Neural progenitor cell (in vitro differentiated cells): Measurements from ENCODE around the gene FSTL4. TPM values are rescaled to one million over a fixed set of nuclear protein-coding genes. Genes with fewer than 3 reads are reported as not detected.
"Not testable (repeated sequence)": the region's sequence is repeated elsewhere in the genome, so short reads cannot be mapped to it uniquely, and the experiment has no call there.

Source experiments
- DNase-seq: peaks from one replicate; pipeline ENCODE4 v3.0.0-alpha.2; 2016; ENCODE audit warnings: low spot score
- H2AFZ ChIP-seq: fragments of 200-600 bp; sonication (generic); replicated peaks from 2 replicates; pipeline ENCODE4 v1.6.1; 2016; ENCODE audit warnings: antibody characterized with exemption
- H3F3A ChIP-seq: fragments of 200-600 bp; sonication (generic); 2 replicates; pipeline ENCODE4 v1.6.1; 2016; ENCODE audit warnings: antibody characterized with exemption, low read depth
- H3K27ac ChIP-seq: fragments of 200-600 bp; sonication (generic); 2 replicates; pipeline ENCODE4 v1.5.1; 2016; ENCODE audit warnings: mild to moderate bottlenecking
- H3K27me3 ChIP-seq: fragments of 200-600 bp; sonication (generic); 2 replicates; pipeline ENCODE4 v1.6.1; 2016; ENCODE audit warnings: mild to moderate bottlenecking, moderate library complexity
- H3K36me3 ChIP-seq: fragments of 200-600 bp; sonication (generic); 2 replicates; pipeline ENCODE4 v1.5.1; 2016
- H3K4me1 ChIP-seq: fragments of 200-600 bp; sonication (generic); 2 replicates; pipeline ENCODE4 v1.6.1; 2016; ENCODE audit warnings: mixed run types
- H3K4me2 ChIP-seq: fragments of 200-600 bp; sonication (generic); 2 replicates; pipeline ENCODE4 v1.6.1; 2016
- H3K4me3 ChIP-seq: fragments of 200-600 bp; sonication (generic); 2 replicates; pipeline ENCODE4 v1.5.1; 2016
- H3K79me2 ChIP-seq: fragments of 200-600 bp; sonication (generic); 2 replicates; pipeline ENCODE4 v1.6.1; 2016; ENCODE audit warnings: low read depth
- H3K9ac ChIP-seq: fragments of 200-600 bp; sonication (generic); 2 replicates; pipeline ENCODE4 v1.6.1; 2016
- H3K9me3 ChIP-seq: fragments of 200-600 bp; sonication (generic); 2 replicates; pipeline ENCODE4 v1.5.1; 2016; ENCODE audit warnings: low read depth
- H4K20me1 ChIP-seq: fragments of 200-600 bp; sonication (generic); 2 replicates; pipeline ENCODE4 v1.6.1; 2016; ENCODE audit warnings: low read depth
- H3K27ac Mint-ChIP-seq: 3 replicates; pipeline ENCODE4 v1.8.0; 2021; ENCODE audit warnings: mixed read lengths
- H3K27me3 Mint-ChIP-seq: 2 replicates; pipeline ENCODE4 v1.8.0; 2022; ENCODE audit warnings: low read depth, mild to moderate bottlenecking, inconsistent platforms, moderate library complexity, mixed read lengths; ENCODE audit not compliant: insufficient read depth
- H3K36me3 Mint-ChIP-seq: 3 replicates; pipeline ENCODE4 v1.8.0; 2021; ENCODE audit warnings: mixed read lengths
- H3K4me1 Mint-ChIP-seq: 3 replicates; pipeline ENCODE4 v1.8.0; 2021; ENCODE audit warnings: mixed read lengths
- H3K4me3 Mint-ChIP-seq: 3 replicates; pipeline ENCODE4 v1.8.0; 2021; ENCODE audit warnings: mild to moderate bottlenecking, moderate library complexity, mixed read lengths
- H3K9me3 Mint-ChIP-seq: 3 replicates; pipeline ENCODE4 v1.8.0; 2020; ENCODE audit warnings: mixed read lengths
- CTCF ChIP-seq: fragments of 200-600 bp; sonication (generic); IDR thresholded peaks from 2 replicates; pipeline ENCODE4 v1.5.1; 2017; ENCODE audit warnings: antibody characterized with exemption, mild to moderate bottlenecking
- EZH2 ChIP-seq: fragments of 200-600 bp; sonication (generic); IDR thresholded peaks from 2 replicates; pipeline ENCODE4 v1.6.1; 2017; ENCODE audit warnings: antibody characterized with exemption, mild to moderate bottlenecking, moderate library complexity
- EZH2phosphoT487 ChIP-seq: fragments of 200-600 bp; sonication (generic); IDR thresholded peaks from 2 replicates; pipeline ENCODE4 v1.6.1; 2017; ENCODE audit warnings: antibody characterized with exemption
- total RNA-seq: library from RNA; depleted of rRNA; stranded (reverse); fragments of >200 nt; gene quantifications from 2 replicates; pipeline ENCODE4 v1.2.3, GENCODE V29; 2015; ENCODE audit warnings: low replicate concordance

The FSTL4 gene
- total RNA-seq, 1 donor from 2014 or later, result 0.95 TPM

GRCh38 chr5:133220851-133221674 lies 391.3 kb downstream of the FSTL4 start:
- H3K27ac Mint-ChIP-seq, result no peak overlapping the region
- H3K4me3 Mint-ChIP-seq, result no peak overlapping the region
- no peak for TF ChIP-seq EZH2
- TF ChIP-seq CTCF, result no peak
- no peak for TF ChIP-seq EZH2phosphoT487
- Histone ChIP-seq H2AFZ (no peak overlapping the region), H3K27ac (no peak overlapping the region), H3K4me2 (no peak overlapping the region), H3K4me1 (peaks cover 18% of the 10 kb centered on the region), H3K27me3 (no peaks in the 10 kb centered on the region), H3K36me3 (no peaks in the 10 kb centered on the region), H3K9ac (no peak overlapping the region), H3F3A (peaks cover 10% of the 10 kb centered on the region), H4K20me1 (no peaks in the 10 kb centered on the region), H3K9me3 (no peaks in the 10 kb centered on the region), H3K79me2 (no peaks in the 10 kb centered on the region), H3K4me3 (no peak overlapping the region)
- peaks cover 2% of the 10 kb centered on the region for H3K27me3 Mint-ChIP-seq
- H3K4me1 Mint-ChIP-seq, result peaks cover 17% of the 10 kb centered on the region
- no peaks in the 10 kb centered on the region for H3K36me3 Mint-ChIP-seq
- no peaks in the 10 kb centered on the region for H3K9me3 Mint-ChIP-seq
- DNase-seq, result no peak

- no peak overlapping the region for H3K9ac ChIP-seq
- H3K9me3 ChIP-seq, result no peaks in the 10 kb centered on the region
- Mint-ChIP-seq H3K27ac (no peak overlapping the region), H3K9me3 (no peaks in the 10 kb centered on the region), H3K36me3 (no peaks in the 10 kb centered on the region), H3K4me3 (no peak overlapping the region), H3K4me1 (peaks cover 17% of the 10 kb centered on the region), H3K27me3 (peaks cover 2% of the 10 kb centered on the region)
- H3K79me2 ChIP-seq, result no peaks in the 10 kb centered on the region
- DNase-seq, result no peak
- H4K20me1 ChIP-seq, result no peaks in the 10 kb centered on the region
- H3K4me2 ChIP-seq, result no peak overlapping the region
- H3K4me1 ChIP-seq, result peaks cover 18% of the 10 kb centered on the region
- peaks cover 10% of the 10 kb centered on the region for H3F3A ChIP-seq
- H2AFZ ChIP-seq, result no peak overlapping the region
- no peaks in the 10 kb centered on the region for H3K36me3 ChIP-seq
- TF ChIP-seq EZH2phosphoT487, result no peak
- TF ChIP-seq EZH2, result no peak
- no peak for TF ChIP-seq CTCF
- no peak overlapping the region for H3K27ac ChIP-seq
- H3K4me3 ChIP-seq, result no peak overlapping the region
- no peaks in the 10 kb centered on the region for H3K27me3 ChIP-seq
Observed at GRCh38 chr5:133219296-133219695, 393.0 kb downstream of the FSTL4 start.

GRCh38 chr5:133216138-133216537 lies 396.2 kb downstream of the FSTL4 start:
- DNase-seq, H2AFZ ChIP-seq, H3K9me3 Mint-ChIP-seq, H3K79me2 ChIP-seq, H3K4me3 Mint-ChIP-seq, H3K27ac ChIP-seq, H3K4me1 ChIP-seq, H3F3A ChIP-seq, H3K4me1 Mint-ChIP-seq, H3K27me3 Mint-ChIP-seq, H3K27ac Mint-ChIP-seq, H3K27me3 ChIP-seq, H3K9ac ChIP-seq, H3K36me3 Mint-ChIP-seq, H3K9me3 ChIP-seq, H4K20me1 ChIP-seq, H3K36me3 ChIP-seq, H3K4me3 ChIP-seq, H3K4me2 ChIP-seq: not testable (repeated sequence)

GRCh38 chr5:133214153-133214820 lies 398.1 kb downstream of the FSTL4 start:
- Histone ChIP-seq H3K4me3 (no peak overlapping the region), H3K27ac (no peak overlapping the region), H3K4me2 (no peak overlapping the region), H3K9ac (no peak overlapping the region), H3K36me3 (no peaks in the 10 kb centered on the region), H3K27me3 (no peaks in the 10 kb centered on the region), H3K79me2 (no peaks in the 10 kb centered on the region), H2AFZ (no peak overlapping the region), H3F3A (no peaks in the 10 kb centered on the region), H4K20me1 (no peaks in the 10 kb centered on the region), H3K9me3 (no peaks in the 10 kb centered on the region), H3K4me1 (no peaks in the 10 kb centered on the region)
- no peak for TF ChIP-seq EZH2
- Mint-ChIP-seq H3K27me3 (no peaks in the 10 kb centered on the region), H3K36me3 (no peaks in the 10 kb centered on the region), H3K4me1 (no peaks in the 10 kb centered on the region), H3K9me3 (no peaks in the 10 kb centered on the region), H3K4me3 (no peak overlapping the region), H3K27ac (no peak overlapping the region)
- DNase-seq, result no peak
